GM19099 (cell line): ENCODE data around the gene SPEF2.

Source experiments
- POLR2A ChIP-seq: IDR thresholded peaks from 3 replicates; pipeline ENCODE4 v1.6.1; 2011; ENCODE audit warnings: low read depth; ENCODE audit not compliant: insufficient read length; ENCODE audit errors: extremely low read depth

SPEF2 gene

DNA sequence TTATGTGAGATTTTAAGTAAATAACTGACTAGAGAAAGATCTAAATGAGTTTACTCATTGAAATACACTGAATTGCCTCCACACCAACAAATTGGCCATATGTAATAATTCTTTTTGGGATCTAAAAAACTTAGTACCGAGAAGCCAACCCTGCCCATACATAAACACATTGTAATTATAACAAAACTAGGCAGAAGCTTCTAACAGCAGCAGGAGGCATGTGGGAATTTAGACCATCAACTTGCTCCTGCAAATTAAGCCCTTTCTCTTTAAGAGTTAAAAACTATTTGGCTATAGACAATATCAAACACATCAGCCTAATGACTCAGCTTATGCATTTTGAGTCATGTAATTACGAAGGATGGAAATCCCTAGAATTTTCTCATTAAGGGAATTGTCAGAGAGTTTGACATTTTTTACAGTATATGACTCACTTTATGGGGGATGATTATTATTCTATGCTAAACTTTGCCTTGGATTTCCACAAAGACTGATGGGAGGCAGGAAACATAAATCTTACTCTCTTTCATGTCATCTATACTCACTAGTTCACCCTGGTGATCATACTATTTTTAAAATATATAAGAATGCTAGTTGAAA lies 240.0 kb downstream of the SPEF2 start:
- TF ChIP-seq POLR2A = no peak

DNA sequence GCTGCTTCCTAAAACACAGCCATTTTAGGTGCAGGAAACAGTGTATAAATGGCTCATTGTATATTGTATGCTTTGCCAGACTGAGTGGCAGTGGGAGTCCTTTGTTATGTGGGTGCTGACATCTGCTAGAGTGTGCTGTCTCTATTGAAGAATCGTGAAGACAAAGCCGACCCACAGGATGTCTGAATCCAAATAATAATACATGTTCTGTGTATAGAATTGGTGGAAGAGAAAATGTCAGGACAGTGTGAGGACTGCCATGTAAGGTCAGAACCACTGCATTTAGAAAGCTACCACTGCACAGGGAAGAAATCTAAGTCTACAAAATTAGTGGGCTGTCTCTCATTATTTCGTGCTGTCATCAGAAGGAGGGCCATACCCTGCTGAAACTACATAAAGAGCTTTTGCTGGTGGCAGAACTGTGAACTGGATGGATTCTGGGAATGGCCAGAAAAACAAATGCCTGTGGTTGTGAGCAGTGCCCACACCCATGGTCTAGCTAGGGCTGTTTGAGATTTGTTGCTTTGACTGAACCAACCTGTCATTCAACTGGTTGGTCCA lies 241.5 kb downstream of the SPEF2 start:
- TF ChIP-seq POLR2A = no peak

DNA sequence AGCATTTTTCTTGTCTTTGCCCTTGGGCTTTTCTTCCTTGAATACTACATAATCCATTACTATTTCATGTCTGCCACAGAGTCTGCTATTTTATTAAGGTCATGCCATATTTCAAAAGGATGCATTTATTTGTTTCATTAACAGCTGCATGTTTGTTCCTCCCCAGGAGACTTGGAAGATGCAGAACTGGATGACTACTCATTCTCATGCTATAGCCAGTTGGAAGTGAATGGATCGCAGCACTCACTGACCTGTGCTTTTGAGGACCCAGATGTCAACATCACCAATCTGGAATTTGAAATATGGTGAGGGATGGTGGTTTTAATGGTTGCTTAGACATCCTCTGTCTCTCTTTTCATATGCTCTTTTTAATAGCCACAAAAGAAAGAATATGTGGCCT lies 243.0 kb downstream of the SPEF2 start:
- no peak for TF ChIP-seq POLR2A

DNA sequence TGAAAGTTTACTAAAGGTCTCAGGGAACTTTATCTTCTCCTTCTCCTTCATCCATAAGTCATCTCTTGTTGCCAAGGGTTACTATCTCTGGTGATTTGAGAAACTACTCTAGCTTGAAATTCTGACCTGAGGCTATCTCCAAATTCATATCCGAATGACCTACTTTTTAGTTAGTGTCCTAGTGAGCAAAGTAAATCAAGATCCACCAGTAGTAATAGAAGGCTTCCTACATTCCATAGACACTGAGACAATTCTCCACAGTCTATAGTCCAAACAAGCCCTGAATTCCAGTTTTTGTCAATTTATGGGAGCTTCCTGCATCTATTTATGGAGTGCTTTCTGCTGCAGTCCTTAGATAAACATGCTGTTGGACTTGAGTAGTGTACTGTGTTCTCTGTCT lies 244.1 kb downstream of the SPEF2 start:
- no peak for TF ChIP-seq POLR2A

DNA sequence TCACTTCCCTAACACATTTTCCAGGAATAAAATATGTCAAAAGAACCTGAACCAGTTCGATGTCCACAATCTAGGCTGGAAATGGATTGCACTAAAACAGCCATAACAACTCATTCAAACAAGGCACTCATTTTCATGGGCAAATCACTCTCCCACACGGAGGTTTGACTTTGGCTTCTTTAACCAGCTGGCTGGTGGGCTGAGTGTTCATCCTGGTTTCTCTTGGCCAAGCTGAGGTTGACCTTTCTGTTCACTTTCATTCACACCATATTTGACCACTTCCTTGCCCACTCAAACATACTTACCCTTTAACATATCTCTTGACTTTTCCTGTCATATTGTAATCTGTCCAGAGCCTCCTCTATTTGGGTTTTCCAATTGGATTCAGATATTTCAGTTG lies 244.5 kb downstream of the SPEF2 start:
- TF ChIP-seq POLR2A = no peak

DNA sequence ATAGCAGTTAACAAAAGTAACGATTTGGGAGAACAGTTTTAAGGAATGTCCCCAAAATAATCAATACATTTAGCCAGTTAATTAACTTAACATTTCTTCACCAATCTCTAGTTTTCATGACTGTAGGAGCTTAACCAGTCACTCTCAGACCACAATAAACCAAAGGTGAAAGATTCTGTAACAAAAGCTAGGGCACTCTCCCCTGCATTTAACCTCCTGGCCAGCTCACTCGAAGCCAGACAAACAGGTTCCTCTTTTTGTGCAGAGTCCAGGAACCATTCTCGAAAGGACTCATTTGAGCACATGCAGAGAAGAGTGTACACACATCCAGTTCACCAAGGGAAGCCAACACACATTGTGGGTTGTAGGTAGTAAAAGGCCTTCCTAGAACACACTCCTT lies 245.5 kb downstream of the SPEF2 start:
- no peak for TF ChIP-seq POLR2A
